Mucosa of descending colon (tissue), 3 donors: ENCODE measurements around the gene SERPINA6. TPM values are rescaled to one million over a fixed set of nuclear protein-coding genes. Genes with fewer than 3 reads are reported as not detected.
"Not testable (repeated sequence)": the region's sequence is repeated elsewhere in the genome, so short reads cannot be mapped to it uniquely, and the experiment has no call there.

Experiments used
- ATAC-seq: fragments of 200-7000 bp; cut with Tn5 transposase; one replicate; pipeline ENCODE4 v1.9.1; 2020; ENCODE audit warnings: mild to moderate bottlenecking, moderate library complexity
- DNase-seq, 3 donors: peaks; one replicate each; pipeline ENCODE4 v3.0.0-alpha.2; 2020
- H3K36me3 ChIP-seq: fragments of 200-600 bp; one replicate; pipeline ENCODE4 v1.8.0; 2021; ENCODE audit warnings: low read depth, mild to moderate bottlenecking
- H3K4me1 ChIP-seq: fragments of 200-600 bp; one replicate; pipeline ENCODE4 v1.8.0; 2021; ENCODE audit warnings: low read depth, mild to moderate bottlenecking
- H3K4me3 ChIP-seq: fragments of 200-600 bp; one replicate; pipeline ENCODE4 v1.8.0; 2021; ENCODE audit warnings: mild to moderate bottlenecking
- H3K9me3 ChIP-seq: fragments of 200-600 bp; one replicate; pipeline ENCODE4 v1.8.0; 2021; ENCODE audit warnings: mild to moderate bottlenecking
- CTCF ChIP-seq: fragments of 200-600 bp; IDR thresholded peaks from one replicate; pipeline ENCODE4 v1.8.0; 2022; ENCODE audit warnings: antibody characterized with exemption, mild to moderate bottlenecking
- intact Hi-C, 2 donors: fragments of 100-400 bp; cut with DNase I in 1 of 2; cut with micrococcal nuclease in 1 of 2; formaldehyde crosslinking; loops; one replicate each; pipeline versions ENCODE4 v1.11.0 to v1.11.1; 2022; cut with DNase I, micrococcal nuclease
- total RNA-seq, 3 donors: library from RNA; stranded (reverse); fragmentation: NEBNext Ultra II Directional in 2 of 3; extraction: Animal tissue kit (Norgen Biotek cat#: 25700) in 2 of 3; gene quantifications; one replicate each; pipeline versions ENCODE4 v1.2.1 to v1.2.4, GENCODE V29; 2021 to 2023
- donor health status: DM: no; HTN: no; CAD: no; lungs with moderate emphysema.
- donor health status: DM: no; HTN: no; CAD: no.
- donor health status: DM: no; HTN: yes; CAD: no.

SERPINA6 gene
- total RNA-seq, 3 donors from 2014 or later, result 0.44 to 4.7 (median 2.0) TPM

- H3K36me3 ChIP-seq, result no peaks in the 10 kb centered on the region
- intact Hi-C loops, result no loop called here
- DNase-seq, result no peak
- H3K4me1 ChIP-seq, result no peaks in the 10 kb centered on the region
- H3K9me3 ChIP-seq, result no peaks in the 10 kb centered on the region
- no peak for ATAC-seq
- H3K4me3 ChIP-seq, result no peak overlapping the region
- no peak for TF ChIP-seq CTCF
Observed at GRCh38 chr14:94357166-94357565, 34.0 kb upstream of the SERPINA6 start.

- Histone ChIP-seq H3K36me3 (no peaks in the 10 kb centered on the region), H3K4me3 (no peak overlapping the region), H3K9me3 (no peaks in the 10 kb centered on the region), H3K4me1 (no peaks in the 10 kb centered on the region)
- no peak for TF ChIP-seq CTCF
- ATAC-seq (peak; percentile 26), DNase-seq (no peak)
- intact Hi-C loops, result no loop called here
Observed at GRCh38 chr14:94356379-94357056, 33.4 kb upstream of the SERPINA6 start.

- no peak for TF ChIP-seq CTCF
- no peak overlapping the region for H3K4me3 ChIP-seq
- no peaks in the 10 kb centered on the region for H3K36me3 ChIP-seq
- intact Hi-C loops, result no loop called here
- no peaks in the 10 kb centered on the region for H3K4me1 ChIP-seq
- no peaks in the 10 kb centered on the region for H3K9me3 ChIP-seq
- peak; percentile 60 for ATAC-seq
- peak in 2 of 3 donors; percentile 53 for DNase-seq
Observed at GRCh38 chr14:94355191-94355794, 32.2 kb upstream of the SERPINA6 start.

GRCh38 chr14:94354638-94355185 is 31.6 kb upstream of the SERPINA6 start:
- no peaks in the 10 kb centered on the region for H3K9me3 ChIP-seq
- no peaks in the 10 kb centered on the region for H3K4me1 ChIP-seq
- no peak for TF ChIP-seq CTCF
- no peaks in the 10 kb centered on the region for H3K36me3 ChIP-seq
- no peak overlapping the region for H3K4me3 ChIP-seq
- ATAC-seq (no peak), DNase-seq (no peak)
- intact Hi-C loops, result no loop called here

GRCh38 chr14:94354190-94354589 is 31.1 kb upstream of the SERPINA6 start:
- intact Hi-C loops, H3K4me3 ChIP-seq, ATAC-seq, H3K4me1 ChIP-seq, H3K36me3 ChIP-seq, DNase-seq, H3K9me3 ChIP-seq: not testable (repeated sequence)

GRCh38 chr14:94349276-94349675 is 26.1 kb upstream of the SERPINA6 start:
- intact Hi-C loops, result no loop called here
- Histone ChIP-seq H3K9me3 (no peaks in the 10 kb centered on the region), H3K36me3 (no peaks in the 10 kb centered on the region), H3K4me3 (no peak overlapping the region), H3K4me1 (no peaks in the 10 kb centered on the region)
- no peak for DNase-seq
- TF ChIP-seq CTCF, result no peak
- no peak for ATAC-seq
